Measurements from ENCODE around the gene COL6A1. TPM values are rescaled to one million over a fixed set of nuclear protein-coding genes. Genes with fewer than 3 reads are reported as not detected.

The COL6A1 gene
- total RNA-seq, 1 donor from 2014 or later, result 611 TPM

DNA sequence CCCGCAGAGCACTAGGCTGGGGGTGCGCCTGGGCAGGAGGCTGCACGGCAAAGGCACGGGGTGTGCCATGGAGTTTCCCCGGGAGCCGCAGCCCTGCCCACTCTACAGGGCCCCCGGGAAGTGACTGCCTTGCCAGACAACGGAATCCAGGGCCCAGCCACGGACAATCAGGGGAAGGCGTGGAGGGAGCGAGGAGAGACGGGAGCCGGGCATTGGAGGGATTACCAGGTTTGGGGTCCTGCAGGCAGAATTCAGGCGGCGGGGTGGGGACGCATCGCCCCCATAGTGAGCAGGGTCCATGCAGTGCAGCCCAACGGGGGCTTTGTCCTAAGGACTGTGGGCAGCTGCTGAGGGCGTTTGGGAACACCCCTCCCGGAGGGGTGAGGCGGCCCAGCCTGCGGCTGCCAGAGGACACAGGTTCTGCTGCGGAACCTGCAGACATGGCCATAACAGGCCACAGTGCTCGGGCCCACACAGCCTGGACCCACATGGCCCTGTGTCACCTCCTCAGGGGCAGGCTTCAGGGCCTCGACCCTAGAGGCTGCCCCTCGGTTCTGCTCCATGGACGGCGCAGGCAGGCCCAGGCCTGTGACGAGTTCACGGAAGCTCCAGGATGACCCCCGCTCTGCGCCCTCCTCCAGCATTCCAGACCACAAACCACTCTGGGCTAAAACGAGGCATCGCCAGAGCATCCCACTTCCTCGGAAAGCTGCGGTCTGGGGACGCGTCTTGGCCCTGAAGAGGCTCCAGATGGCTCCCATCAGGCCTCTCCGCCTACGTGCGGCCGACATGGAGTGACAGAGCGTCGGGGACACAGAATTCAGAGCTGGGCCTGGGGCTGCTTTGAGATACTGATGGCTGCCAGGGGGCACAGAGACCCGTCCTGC, 54.5 kb downstream of the COL6A1 start:
- Mint-ChIP-seq H3K27me3 (ENCODE audit: low read depth) (no peaks in the 10 kb centered on the region), H3K27ac (peak overlapping the region; percentile 34)
- no peak for DNase-seq (ENCODE audit: low spot score in 2 of 2, unreplicated experiment in 2 of 2)

DNA sequence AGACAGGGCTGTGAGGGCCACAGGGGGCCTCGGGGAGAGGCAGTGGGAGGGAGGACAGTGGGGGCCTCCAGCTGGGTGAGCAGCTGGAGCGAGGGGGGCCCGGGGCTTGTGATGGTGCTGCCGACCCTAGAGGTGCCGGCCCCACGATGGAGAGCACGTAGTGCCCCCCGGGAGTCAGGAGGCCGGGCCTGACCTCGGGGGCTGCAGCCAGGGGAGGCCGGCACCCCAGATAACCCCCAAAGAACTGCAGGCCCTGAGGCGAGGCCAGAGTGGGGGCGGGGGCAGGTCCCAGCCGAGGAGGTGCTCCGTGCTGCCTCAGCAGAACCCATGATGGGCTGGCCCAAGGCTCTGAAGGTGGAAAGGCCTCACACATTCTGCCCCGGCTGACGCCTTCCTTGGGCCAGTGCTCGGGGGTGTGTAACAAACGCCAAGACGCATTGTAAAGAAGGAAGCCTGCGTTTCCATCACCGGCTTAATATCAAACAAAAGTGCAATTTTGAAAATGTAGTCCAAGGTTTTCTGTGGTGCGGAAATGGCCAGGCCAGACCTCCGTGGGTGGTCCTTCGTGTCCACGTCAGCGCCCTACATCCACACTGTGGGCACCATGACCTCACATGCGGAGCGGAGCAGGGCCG, 55.2 kb downstream of the COL6A1 start:
- no peak for DNase-seq (ENCODE audit: low spot score in 2 of 2, unreplicated experiment in 2 of 2)
- H3K9me3 Mint-ChIP-seq, result no peaks in the 10 kb centered on the region
- peaks cover 5% of the 10 kb centered on the region for H3K4me1 Mint-ChIP-seq
- H3K27ac Mint-ChIP-seq, result no peak overlapping the region
- no peaks in the 10 kb centered on the region for H3K27me3 Mint-ChIP-seq (ENCODE audit: low read depth)
- no peak overlapping the region for H3K4me3 Mint-ChIP-seq
- no peaks in the 10 kb centered on the region for H3K36me3 Mint-ChIP-seq
- TF ChIP-seq, protein P1, sequence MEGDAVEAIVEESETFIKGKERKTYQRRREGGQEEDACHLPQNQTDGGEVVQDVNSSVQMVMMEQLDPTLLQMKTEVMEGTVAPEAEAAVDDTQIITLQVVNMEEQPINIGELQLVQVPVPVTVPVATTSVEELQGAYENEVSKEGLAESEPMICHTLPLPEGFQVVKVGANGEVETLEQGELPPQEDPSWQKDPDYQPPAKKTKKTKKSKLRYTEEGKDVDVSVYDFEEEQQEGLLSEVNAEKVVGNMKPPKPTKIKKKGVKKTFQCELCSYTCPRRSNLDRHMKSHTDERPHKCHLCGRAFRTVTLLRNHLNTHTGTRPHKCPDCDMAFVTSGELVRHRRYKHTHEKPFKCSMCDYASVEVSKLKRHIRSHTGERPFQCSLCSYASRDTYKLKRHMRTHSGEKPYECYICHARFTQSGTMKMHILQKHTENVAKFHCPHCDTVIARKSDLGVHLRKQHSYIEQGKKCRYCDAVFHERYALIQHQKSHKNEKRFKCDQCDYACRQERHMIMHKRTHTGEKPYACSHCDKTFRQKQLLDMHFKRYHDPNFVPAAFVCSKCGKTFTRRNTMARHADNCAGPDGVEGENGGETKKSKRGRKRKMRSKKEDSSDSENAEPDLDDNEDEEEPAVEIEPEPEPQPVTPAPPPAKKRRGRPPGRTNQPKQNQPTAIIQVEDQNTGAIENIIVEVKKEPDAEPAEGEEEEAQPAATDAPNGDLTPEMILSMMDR (IDR thresholded peaks at IDR 0.05; ENCODE audit: unreplicated experiment), result no peak

More for the DNA sequence above, 54.5 kb downstream of the COL6A1 start:
- TF ChIP-seq, protein P1 (IDR thresholded peaks at IDR 0.05; ENCODE audit: unreplicated experiment), result no peak
- peaks cover 5% of the 10 kb centered on the region for H3K4me1 Mint-ChIP-seq
- H3K9me3 Mint-ChIP-seq, result no peaks in the 10 kb centered on the region
- H3K4me3 Mint-ChIP-seq, result no peak overlapping the region
- no peaks in the 10 kb centered on the region for H3K36me3 Mint-ChIP-seq

DNA sequence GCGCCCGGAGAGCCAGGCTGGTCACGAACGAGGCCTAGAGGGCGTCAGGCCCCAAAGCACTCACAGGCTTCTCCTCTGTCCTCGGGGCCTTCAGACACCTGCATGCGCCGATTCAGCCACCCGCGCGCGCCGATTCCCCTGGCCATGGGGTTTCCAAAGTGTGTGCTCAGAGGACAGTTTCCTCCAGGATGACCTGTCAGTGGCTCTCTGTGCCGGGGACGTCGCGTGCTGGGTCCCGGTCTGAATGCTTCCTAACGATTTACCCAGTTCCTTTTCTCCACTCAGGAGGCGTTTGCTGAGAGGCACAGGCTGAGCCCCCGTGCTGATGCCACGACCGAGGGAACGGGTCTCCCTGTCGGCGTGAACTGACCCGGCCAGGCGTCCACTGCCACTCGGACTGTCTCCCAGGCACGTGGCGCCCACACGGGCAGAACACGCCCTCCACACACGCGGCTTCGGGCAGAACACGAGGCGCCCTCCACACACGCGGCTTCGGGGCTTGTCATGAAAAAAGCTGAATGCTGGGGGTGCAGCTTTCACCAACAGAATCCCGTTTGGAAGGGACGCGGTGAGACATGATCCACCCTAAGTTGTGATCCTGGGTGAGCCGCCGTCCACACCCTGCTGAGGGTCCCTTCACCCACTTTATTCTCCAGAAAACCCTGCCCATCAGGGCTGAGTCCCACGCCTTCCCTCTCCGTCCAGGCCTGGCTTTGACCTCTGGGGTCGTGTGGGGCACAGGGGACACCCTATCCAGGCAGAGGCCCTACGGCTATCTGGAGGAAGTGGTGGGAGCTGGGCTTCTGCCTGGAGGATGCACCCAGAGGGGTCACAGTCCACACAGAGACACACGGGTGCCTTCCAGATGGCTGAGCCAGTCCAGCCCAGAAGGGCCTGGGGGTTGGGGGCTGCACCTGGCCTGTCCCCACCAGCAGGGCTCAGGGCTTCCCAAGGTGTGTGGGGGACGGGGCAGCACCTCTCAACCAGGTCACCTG, 56.1 kb downstream of the COL6A1 start:
- no peak overlapping the region for H3K27ac Mint-ChIP-seq
- H3K27me3 Mint-ChIP-seq (ENCODE audit: low read depth), result no peaks in the 10 kb centered on the region

DNA sequence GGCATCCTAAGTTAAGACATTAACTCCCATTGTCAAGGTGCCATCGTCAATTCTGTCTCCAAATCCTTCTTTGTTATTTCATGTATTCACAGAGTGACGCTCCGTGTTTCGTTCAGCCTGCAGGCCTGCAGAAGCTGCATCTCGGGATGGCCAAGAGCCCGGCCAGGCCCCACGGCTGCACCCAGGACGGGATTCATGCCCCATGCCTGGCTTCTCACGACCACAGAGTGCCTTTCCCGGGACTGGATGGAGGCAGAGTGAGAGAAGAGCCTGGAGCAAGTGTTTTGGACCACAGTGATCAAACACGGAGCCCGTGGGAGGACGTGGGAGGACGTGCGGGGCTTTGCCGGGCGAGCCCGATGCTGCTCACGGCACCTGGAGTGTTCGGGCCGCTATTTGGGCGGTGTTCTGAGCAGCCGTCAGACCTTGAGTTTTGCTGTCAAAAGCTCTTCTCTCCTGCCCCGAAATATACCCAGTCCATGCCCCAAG, 56.8 kb downstream of the COL6A1 start:
- H3K9me3 Mint-ChIP-seq, result no peaks in the 10 kb centered on the region
- TF ChIP-seq, protein P1 (IDR thresholded peaks at IDR 0.05; ENCODE audit: unreplicated experiment), result no peak
- no peaks in the 10 kb centered on the region for H3K36me3 Mint-ChIP-seq
- H3K27me3 Mint-ChIP-seq (ENCODE audit: low read depth), result no peaks in the 10 kb centered on the region
- no peak for DNase-seq (ENCODE audit: low spot score in 2 of 2, unreplicated experiment in 2 of 2)
- peaks cover 5% of the 10 kb centered on the region for H3K4me1 Mint-ChIP-seq
- no peak overlapping the region for H3K4me3 Mint-ChIP-seq
- H3K27ac Mint-ChIP-seq, result peak overlapping the region; percentile 51

More for the DNA sequence above, 56.1 kb downstream of the COL6A1 start:
- DNase-seq (ENCODE audit: low spot score in 2 of 2, unreplicated experiment in 2 of 2), result no peak
- H3K4me3 Mint-ChIP-seq, result no peak overlapping the region
- TF ChIP-seq, protein P1 (IDR thresholded peaks at IDR 0.05; ENCODE audit: unreplicated experiment), result no peak
- peaks cover 5% of the 10 kb centered on the region for H3K4me1 Mint-ChIP-seq
- no peaks in the 10 kb centered on the region for H3K9me3 Mint-ChIP-seq
- H3K36me3 Mint-ChIP-seq, result no peaks in the 10 kb centered on the region

DNA sequence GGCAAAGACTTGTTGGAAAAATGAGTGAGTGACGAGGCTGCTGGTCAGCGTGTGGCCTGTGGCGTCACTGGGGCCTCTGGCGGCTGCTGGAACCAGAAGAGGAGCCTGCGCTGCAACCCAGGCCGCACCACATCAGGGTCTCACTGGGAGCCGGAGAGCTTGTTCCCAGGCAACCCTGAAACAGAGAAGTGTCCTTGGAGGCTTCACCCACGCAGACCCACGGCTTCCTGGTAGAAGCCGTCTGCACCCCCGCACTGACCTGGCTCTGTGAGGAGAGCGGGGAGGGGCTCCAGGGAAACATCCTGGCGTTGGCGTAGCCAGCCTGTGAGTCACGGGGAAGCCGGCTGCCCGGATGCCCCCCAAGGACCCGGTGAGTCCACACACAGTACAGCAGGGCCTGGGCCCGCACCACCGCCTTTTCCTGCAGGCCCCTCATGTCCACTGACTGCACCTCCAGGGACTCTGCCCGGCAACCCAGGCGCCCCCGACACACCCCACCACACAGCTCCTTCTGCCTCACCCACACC, 57.4 kb downstream of the COL6A1 start:
- H3K9me3 Mint-ChIP-seq, result no peaks in the 10 kb centered on the region
- TF ChIP-seq, protein P1 (IDR thresholded peaks at IDR 0.05; ENCODE audit: unreplicated experiment), result no peak

More for the DNA sequence above, 57.4 kb downstream of the COL6A1 start:
- Mint-ChIP-seq H3K4me3 (no peak overlapping the region), H3K27me3 (ENCODE audit: low read depth) (no peaks in the 10 kb centered on the region), H3K4me1 (peaks cover 5% of the 10 kb centered on the region), H3K27ac (no peak overlapping the region), H3K36me3 (no peaks in the 10 kb centered on the region)
- DNase-seq (ENCODE audit: low spot score in 2 of 2, unreplicated experiment in 2 of 2), result no peak

Data from mesothelial cell of epicardium (in vitro differentiated cells).